C1 segment of cervical spinal cord (tissue), 14 donors: ENCODE measurements around the gene SPRY4.
"Not testable (repeated sequence)": the region's sequence is repeated elsewhere in the genome, so short reads cannot be mapped to it uniquely, and the experiment has no call there.

Experiments
- DNase-seq, 14 donors: peaks; one replicate each; lab custom pipeline; 2025; lab: John Stamatoyannopoulos, UW

Gene SPRY4

DNA sequence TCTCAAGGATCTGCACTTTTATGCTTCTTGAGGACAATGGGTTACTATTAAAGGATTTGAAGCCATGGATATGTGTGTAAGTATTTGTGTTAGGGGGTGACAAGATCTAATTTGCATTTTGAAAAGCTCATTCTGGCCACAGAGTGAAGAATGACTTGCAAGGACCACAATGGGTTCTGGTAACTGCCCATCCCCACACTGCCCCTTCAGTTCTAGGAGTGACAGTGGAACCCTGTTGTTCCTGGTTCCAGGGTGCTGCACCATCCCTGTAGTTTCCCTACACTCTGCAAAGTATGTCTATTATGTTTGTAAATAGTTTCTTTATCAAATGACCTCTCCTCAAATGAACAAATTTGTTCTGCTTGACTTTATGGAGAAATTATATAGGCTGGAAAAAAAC, 9.7 kb upstream of the SPRY4 start:
- DNase-seq = no peak

DNA sequence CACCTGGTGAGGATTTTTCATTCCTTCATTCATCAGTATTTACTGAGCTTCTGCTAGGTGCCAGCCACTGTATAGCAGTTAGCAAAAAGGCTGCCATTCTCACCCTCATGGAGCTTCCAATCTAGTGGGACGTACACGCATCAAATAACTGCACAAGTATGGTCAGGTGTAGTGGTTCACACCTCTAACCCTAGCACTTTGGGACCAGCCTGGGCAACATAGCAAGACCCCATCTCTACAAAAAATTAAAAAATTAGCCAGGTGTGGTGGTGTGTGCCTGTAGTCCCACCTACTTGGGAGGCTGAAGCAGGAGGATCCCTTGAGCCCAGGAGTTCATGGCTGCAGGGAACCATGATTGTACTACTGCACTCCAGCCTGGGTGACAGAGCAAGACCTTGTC, 8.9 kb upstream of the SPRY4 start:
- not testable (repeated sequence) for DNase-seq

- no peak for DNase-seq
Measured at GRCh38 chr5:142330444-142330843, 5.6 kb upstream of the SPRY4 start.

DNA sequence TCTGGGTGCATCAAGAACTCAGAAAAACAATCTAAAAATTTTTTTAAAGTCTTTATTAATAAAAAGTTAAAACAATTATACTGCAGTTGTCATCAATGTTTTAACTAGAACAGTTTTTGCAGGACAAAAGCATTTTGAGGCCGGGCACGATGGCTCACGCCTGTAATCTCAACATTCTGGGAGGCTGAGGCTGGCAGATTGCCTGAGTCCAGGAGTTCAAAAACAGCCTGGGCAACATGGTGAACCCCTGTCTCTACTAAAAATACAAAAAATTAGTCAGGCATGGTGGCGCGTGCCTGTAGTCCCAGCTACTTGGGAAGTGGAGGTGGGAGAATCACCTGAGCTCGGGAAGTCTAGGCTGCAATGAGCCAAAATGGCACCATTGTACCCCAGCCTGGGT, 5.2 kb upstream of the SPRY4 start:
- no peak for DNase-seq

- no peak for DNase-seq
Measured at GRCh38 chr5:142327111-142327842, 2.5 kb upstream of the SPRY4 start.

- DNase-seq = no peak
Measured at GRCh38 chr5:142326480-142326938, 1.7 kb upstream of the SPRY4 start.

- DNase-seq = peak in 3 of 14 donors; percentile 18 to 54 (median 19)
Measured at GRCh38 chr5:142325725-142326479, 1.1 kb upstream of the SPRY4 start.

DNA sequence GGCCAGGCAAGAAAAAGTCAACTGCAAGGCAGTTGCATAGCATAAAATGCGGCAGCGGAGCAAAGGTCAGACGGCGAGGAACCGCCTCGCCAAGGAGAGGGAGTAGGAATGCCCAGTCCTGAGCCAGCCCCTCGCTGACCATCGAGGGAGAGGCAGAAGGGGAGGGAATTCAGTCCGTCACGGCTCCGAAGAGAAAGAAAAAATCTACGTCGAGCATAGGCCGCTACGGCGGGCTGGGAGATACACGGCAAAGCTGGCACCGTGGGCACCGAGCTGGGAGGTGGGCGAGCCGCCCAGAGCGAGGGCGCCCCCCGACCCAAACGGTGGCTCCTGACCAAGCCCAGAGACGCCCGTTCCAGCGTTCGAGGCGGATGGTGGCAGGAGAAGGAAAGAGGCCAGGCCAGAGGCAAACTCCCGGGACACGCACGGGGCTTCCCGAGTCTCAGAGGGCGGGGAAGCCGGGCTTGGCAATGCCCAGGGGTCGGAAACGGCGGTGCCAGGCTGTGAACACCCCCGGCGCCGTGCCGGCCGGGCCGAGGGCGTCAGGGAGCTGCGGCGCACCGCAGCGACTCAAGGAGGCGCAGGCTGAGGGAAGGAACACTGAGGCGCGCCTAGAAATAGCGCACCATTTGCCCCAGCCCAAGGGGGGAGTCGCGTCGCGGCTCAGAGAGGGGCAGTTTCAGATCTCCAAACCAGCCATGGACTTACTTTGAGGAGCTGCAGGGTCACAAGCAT, 518 bp downstream of the SPRY4 start:
- peak in 2 of 14 donors; percentile 53 to 63 for DNase-seq

GRCh38 chr5:142323480-142324135, 1.2 kb downstream of the SPRY4 start:
- DNase-seq = no peak

DNA sequence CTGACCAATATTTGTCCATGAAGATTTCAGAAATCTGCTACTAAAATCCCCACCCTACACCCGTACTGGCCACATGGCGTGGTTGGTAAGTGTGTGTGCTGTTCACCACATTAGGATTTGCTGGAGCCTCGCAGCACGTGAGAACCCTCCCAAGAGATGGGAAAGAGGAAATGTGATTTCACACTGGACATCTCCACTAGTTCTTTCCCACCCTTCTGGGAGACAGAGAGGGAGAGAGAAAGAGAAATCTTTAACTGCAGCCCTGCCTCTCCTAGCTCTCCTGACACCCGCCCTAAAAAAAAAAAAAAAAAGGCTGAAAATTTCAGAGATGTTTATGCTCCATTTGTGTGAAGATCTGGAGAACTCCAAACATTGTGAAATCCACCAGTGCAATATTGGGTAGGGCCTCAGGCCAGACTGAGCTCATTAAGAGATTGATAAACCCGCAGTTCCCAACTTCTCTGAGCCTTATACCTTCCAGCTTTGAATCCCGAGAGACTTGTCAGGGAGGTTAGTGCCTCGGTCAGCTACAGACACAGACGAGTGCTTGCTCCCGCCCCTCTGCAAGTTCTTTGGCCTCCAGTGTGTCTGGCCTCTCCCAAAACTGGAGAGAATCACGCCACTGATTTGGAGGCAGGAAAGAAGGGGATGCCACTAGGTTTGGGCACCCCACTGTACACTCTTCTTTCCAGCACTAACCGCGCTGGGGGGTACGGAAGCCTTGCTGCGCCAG, 1.9 kb downstream of the SPRY4 start:
- no peak for DNase-seq

- no peak for DNase-seq
Measured at GRCh38 chr5:142322403-142322746, 2.4 kb downstream of the SPRY4 start.

- no peak for DNase-seq
Measured at GRCh38 chr5:142320851-142321560, 3.8 kb downstream of the SPRY4 start.

DNA sequence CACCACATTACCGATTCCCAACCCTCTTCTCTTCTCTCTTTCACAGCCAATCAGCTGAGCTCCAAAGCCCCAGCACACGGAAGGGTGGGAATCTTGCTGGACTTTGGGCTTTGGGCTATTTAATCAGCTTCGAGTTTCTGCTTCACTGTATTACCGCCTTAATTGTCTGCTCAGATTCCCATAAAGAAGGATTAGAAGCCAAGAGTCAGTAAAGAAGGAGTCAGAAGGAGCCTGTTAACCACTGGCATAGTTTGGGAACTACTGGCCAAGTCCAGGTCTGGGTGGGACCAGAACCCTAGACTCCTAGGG, 4.4 kb downstream of the SPRY4 start:
- no peak for DNase-seq

DNA sequence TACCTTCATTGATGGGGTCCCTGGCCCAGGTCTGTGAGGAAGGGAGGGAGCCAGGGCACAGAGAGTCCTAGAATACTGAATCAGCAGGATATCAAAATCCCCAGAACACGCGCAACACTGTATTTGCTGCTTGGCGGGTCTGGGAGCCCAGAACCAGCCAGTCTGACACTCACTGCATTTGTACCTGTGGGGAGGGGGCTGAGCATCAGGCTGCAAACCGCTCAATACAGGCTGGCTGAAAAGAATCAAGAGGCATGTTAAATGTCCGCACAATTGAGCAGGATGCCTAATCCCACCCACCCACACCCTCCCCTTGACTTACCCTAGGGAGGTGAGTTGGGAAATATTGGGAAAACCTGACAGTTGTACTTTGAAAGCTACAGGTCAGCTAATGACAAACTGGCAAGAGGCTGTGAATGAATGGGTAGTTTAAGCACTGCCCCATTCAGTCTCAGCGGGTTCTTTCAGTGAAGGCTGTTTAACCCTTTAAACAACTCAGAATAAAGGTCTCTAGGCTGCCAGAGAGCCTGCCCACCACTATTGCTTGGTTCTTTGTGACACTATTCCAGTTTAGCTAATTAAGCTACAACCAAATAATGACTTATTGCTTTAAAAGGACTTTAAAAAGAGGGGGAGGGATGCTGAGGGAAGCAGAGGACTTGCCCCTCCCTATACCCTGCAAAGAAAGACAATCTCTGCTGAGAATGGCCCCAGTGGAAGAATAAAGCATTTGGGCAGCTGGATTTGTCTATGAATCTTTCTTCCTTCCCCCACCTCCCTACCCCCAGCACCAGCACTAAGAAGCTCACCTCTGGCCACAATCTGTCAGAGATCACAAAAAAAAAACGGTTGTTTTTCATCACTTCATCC, 5.0 kb downstream of the SPRY4 start:
- no peak for DNase-seq

GRCh38 chr5:142319105-142319504, 5.7 kb downstream of the SPRY4 start:
- no peak for DNase-seq

DNA sequence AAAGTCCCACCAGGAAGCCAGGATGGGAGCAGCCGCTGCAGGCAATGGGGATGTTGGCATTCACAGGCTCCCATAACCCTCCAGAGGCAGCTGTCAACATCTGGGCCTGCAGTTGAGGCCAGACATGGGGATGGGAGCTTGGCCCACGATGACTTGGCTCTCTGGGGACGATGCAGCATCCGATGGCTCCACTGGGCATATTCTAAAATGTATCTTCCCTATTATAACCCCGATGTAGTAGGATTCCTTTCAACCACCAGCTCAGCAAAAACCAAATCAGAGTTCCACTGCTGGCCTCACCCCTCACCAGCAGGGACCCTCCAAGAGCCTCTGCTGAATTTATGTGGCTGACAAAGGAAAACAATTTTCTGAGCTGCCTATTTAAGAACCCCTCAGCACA, 7.1 kb downstream of the SPRY4 start:
- no peak for DNase-seq

- DNase-seq = no peak
Measured at GRCh38 chr5:142317173-142317572, 7.6 kb downstream of the SPRY4 start.

DNA sequence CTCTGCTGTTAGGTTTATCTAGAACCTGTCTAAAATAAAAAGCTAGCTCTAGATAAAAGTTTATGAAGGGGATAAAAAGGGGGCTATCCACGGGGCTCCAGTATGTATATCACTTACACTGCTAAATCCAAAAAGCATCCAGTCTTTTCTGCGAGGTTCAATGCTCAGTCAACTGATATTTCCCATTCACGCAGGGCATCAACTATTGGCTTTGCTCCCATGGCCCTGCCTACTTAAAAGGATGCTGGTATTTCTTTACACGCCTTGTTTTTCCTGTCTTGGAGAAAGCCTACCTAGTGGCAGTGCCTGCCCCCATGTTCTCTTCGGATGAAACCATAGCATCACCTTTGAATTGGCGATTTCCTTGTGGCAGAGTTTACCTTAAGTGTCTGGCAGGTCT, 8.1 kb downstream of the SPRY4 start:
- DNase-seq = no peak

- DNase-seq = no peak
Measured at GRCh38 chr5:142316051-142316450, 8.8 kb downstream of the SPRY4 start.
